T-helper 2 cell treated with Interferon-gamma antibody and Interleukin-4, amounts not matched to agents 100 ng/mL and 5 ng/mL, for 36 hours (primary cell): ENCODE measurements around the gene ADAMTS7. TPM values are rescaled to one million over a fixed set of nuclear protein-coding genes. Genes with fewer than 3 reads are reported as not detected.
"Not testable (repeated sequence)": the region's sequence is repeated elsewhere in the genome, so short reads cannot be mapped to it uniquely, and the experiment has no call there.

Experiments
- intact Hi-C: fragments of 100-400 bp; cut with micrococcal nuclease; formaldehyde crosslinking; loops from one replicate; pipeline ENCODE4 v1.15.1; 2023
- total RNA-seq: library from RNA; stranded (reverse); gene quantifications from 2 replicates; pipeline ENCODE4 v1.2.3, GENCODE V29; 2022

The ADAMTS7 gene
- total RNA-seq, 1 donor from 2014 or later = 2.3 TPM

- intact Hi-C loops = no loop called here
These were observed 78.6 kb downstream of the ADAMTS7 start for GRCh38 chr15:78732634-78733033.

DNA sequence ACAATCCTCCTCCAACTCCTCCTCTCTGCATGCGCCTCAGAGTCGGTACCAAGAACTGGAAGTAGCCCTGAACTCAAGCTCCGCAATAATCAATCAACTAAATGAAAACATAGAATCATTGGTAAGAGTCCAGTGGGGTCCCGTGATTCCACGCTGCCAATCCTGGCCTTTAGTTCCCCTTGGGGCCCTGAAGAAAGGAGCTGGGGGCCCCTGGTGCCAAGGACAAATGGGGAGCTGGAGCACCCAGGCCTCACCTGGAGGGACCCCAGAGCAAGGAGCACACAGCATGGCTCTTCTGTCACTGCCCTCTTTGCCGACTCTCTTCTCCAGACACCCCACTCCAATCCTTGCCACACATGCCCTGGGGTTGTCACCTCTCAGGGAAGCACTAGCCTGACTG lies 80.3 kb downstream of the ADAMTS7 start:
- intact Hi-C loops = no loop called here

DNA sequence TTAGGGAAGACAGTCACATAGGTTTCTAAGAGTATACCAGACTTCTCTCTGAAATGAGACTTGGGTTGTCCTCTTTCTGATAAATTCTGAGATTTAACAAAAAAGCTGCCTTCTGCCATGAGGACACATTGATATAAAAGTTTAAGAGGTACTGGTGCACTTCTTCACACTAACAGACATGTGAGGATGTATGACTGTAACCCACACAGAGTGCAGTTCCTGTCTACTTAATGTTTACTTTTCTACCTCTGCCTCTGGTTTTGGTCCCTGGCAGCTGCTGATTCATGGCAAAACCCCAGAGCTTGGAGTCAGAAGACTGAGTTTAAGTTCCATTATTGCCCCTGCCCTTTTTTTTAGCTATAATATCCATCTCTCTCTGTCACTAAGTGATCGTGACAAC lies 82.8 kb downstream of the ADAMTS7 start:
- intact Hi-C loops = not testable (repeated sequence)

- intact Hi-C loops = no loop called here
These were observed 83.7 kb downstream of the ADAMTS7 start for GRCh38 chr15:78727561-78727960.

- intact Hi-C loops = no loop called here
These were observed 84.3 kb downstream of the ADAMTS7 start for GRCh38 chr15:78726870-78727551.

DNA sequence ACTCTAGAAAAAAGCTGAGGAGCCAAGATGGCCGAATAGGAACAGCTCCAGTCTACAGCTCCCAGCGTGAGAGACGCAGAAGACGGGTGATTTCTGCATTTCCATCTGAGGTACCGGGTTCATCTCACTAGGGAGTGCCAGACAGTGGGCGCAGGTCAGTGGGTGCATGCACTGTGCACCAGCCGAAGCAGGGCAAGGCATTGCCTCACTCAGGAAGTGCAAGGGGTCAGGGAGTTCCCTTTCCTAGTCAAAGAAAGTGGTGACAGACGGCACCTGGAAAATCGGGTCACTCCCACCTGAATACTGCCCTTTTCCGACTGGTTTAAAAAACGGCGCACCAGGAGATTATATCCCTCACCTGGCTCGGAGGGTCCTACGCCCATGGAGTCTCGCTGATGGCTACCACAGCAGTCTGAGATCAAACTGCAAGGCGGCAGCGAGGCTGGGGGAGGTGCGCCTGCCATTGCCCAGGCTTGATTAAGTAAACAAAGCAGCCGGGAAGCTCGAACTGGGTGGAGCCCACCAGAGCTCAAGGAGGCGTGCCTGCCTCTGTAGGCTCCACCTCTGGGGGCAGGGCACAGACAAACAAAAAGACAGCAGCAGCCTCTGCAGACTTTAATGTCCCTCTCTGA lies 91.3 kb downstream of the ADAMTS7 start:
- intact Hi-C loops = not testable (repeated sequence)

DNA sequence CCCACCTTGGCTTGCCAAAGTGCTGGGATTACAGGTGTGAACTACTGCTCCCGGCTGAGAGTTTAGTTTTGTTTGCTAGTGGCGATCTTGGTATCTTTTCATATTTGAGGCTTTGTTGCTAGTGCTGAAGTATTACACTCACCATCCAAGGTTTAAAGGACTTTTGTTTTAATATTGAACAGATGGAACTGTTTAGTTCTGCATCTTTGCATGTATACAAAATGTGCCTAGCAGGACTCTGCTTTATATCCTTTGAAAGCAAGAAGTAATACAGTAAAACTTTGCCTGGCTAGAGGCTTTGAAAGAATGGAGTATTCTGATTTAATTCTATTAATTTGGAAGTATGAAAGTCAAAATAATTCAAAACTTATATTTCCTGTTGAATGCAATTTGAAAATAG lies 92.4 kb downstream of the ADAMTS7 start:
- intact Hi-C loops = no loop called here

GRCh38 chr15:78717956-78718656 lies 93.2 kb downstream of the ADAMTS7 start:
- intact Hi-C loops = no loop called here

DNA sequence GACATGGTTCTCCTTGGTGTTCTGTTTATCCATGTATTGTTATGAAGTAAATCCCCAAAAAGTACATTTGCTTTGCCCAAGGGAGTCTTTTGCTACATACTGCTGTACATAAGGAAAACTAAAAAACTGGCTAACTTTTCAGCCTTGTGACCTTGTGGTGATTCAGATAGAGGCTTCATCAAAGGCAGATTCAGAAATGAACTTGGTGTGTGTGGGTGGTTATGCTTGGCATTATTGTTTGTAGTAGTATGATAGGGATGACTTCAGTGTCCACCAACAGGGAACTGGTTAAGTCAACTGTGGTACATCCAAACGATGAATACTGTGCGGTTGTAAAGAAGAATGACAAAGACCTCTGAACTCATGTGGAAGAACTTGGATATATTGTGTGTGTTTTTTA lies 94.6 kb downstream of the ADAMTS7 start:
- intact Hi-C loops = no loop called here

GRCh38 chr15:78715930-78716329 lies 95.3 kb downstream of the ADAMTS7 start:
- intact Hi-C loops = no loop called here

DNA sequence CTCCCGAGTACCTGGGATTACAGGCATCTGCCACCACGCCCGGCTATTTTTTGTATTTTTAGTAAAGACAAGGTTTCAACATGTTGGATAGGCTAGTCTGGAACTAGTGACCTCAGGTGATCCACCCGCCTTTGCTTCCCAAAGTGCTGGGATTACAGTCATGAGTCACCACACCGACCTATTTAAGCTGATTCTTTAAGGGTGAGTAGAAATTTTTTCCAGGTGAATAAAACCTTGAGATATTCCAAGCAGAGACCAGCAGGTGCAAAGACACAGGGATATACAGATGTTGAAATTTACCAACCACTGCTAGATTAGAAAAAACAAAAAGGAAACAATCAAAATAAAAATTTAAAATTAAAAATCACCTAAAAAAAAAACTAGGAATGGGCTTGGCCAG lies 95.8 kb downstream of the ADAMTS7 start:
- intact Hi-C loops = no loop called here

- intact Hi-C loops = no loop called here
These were observed 96.4 kb downstream of the ADAMTS7 start for GRCh38 chr15:78714890-78715289.

DNA sequence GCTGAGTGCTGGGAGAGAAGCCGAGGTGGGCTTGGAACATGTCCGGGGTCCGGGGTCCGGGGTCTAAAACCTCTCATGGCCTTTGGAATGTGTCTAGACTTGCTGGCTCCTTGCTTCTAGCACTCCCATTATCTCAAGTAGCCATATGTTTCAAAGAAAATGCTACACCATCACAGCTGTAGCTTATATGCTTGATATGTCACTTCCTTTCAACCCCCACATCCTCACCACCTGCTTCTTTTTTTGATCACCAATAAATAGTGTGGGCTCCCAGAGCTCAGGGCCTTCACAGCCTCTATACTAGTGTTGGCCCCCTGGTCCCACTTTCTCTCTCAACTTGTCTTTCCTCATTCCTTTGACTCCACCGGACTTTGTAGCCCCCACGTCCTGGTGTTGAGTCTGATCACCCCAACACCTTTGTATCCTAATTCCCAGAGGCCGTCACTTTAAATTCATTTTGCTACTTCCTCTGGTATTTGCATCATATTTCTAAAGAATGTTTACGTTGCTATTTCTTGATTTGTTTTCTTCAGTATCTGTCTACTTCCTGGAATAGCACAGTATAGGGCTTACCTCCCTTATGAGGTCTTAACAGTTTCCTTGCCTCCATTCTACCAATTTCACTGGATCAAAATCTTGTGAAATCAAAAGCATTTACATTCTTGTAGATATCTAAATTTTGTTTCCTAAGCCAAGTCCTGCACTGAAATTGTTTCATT lies 98.3 kb downstream of the ADAMTS7 start:
- intact Hi-C loops = no loop called here

DNA sequence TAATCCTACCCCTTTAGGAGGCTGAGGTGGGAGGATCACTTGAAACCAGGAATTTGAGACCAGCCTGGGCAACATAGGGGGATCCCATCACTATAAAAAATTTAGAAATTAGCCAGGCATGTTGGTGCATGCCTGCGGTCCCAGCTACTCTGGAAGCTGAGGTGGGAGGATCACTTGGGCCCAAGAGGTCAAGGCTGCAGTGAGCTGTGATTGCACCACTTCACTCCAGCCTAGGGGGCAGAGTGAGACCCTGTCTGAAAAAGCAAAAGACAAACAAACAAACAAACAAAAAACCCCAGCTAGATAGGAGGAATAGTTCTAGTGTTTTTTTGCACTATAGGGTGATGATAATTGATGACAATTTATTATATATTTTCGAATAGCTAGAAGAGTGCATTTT lies 99.6 kb downstream of the ADAMTS7 start:
- intact Hi-C loops = no loop called here

GRCh38 chr15:78709263-78709882 lies 101.9 kb downstream of the ADAMTS7 start:
- intact Hi-C loops = loop anchor here (1.0 to 5.0 kb wide), 2 partner anchors 72 to 91 kb away; no protein-coding TSS in a partner anchor

Other genes with a start within 250 kb of the ADAMTS7 start
- 3.8 and 5.0 TPM in 2 replicates for gene CHRNA5, start 245.9 kb downstream of the ADAMTS7 start, total RNA-seq
- gene CHRNA3, start 190.5 kb downstream of the ADAMTS7 start, total RNA-seq = not detected in 2 replicates
- not detected in 2 replicates for gene CHRNB4, start 170.3 kb downstream of the ADAMTS7 start, total RNA-seq
- 265 and 269 TPM in 2 replicates for gene MORF4L1, start 61.4 kb upstream of the ADAMTS7 start, total RNA-seq
- 80.6 and 83.5 TPM in 2 replicates for gene CTSH, start 133.6 kb upstream of the ADAMTS7 start, total RNA-seq